HL-60 (cell line): ENCODE results near the gene PRKCD.
A peak's percentile ranks its signal among the peaks of the same experiment; 100 is the strongest.

ENCODE experiments used
- DNase-seq, 2 experiments: peaks; one replicate each; pipeline ENCODE4 v3.0.0-alpha.2; 2010 to 2020; ENCODE audit warnings: low read depth in 1 of 2, low spot score in 1 of 2
- H3K27ac ChIP-seq: fragments of 250-450 bp; sonication (Bioruptor Pico); replicated peaks from 2 replicates; pipeline ENCODE4 v1.5.1; 2020; ENCODE audit warnings: mild to moderate bottlenecking, moderate library complexity
- H3K27me3 ChIP-seq: fragments of 250-450 bp; sonication (Bioruptor Pico); 2 replicates; pipeline ENCODE4 v1.5.1; 2021; ENCODE audit warnings: mild to moderate bottlenecking, moderate library complexity; ENCODE audit not compliant: insufficient read depth, poor library complexity, severe bottlenecking
- H3K4me3 ChIP-seq: replicated peaks from 2 replicates; pipeline ENCODE4 v1.5.1; 2011; ENCODE audit warnings: mild to moderate bottlenecking, control low read depth, low read length; ENCODE audit not compliant: insufficient read depth
- CTCF ChIP-seq: IDR thresholded peaks from one replicate; pipeline ENCODE4 v1.5.1; 2011; ENCODE audit warnings: low read length, control low read depth, inconsistent platforms; ENCODE audit not compliant: insufficient read depth
- GABPA ChIP-seq: IDR thresholded peaks from 2 replicates; pipeline ENCODE4 v1.6.1; 2012; ENCODE audit warnings: low read depth
- POLR2AphosphoS5 ChIP-seq: IDR thresholded peaks from 2 replicates; pipeline ENCODE4 v1.6.1; 2012; ENCODE audit warnings: low read depth
- REST ChIP-seq: IDR thresholded peaks from 2 replicates; pipeline ENCODE4 v1.6.1; 2012; ENCODE audit warnings: low read depth; ENCODE audit not compliant: insufficient replicate concordance
- SPI1 ChIP-seq: IDR thresholded peaks from 2 replicates; pipeline ENCODE4 v1.6.1; 2012; ENCODE audit warnings: low read depth, mild to moderate bottlenecking, borderline replicate concordance

The PRKCD gene

GRCh38 chr3:53144862-53145712 is 15.9 kb upstream of the PRKCD start:
- peak overlapping the region; percentile 33 for H3K27ac ChIP-seq
- no peak overlapping the region for H3K4me3 ChIP-seq
- TF ChIP-seq CTCF (no peak), POLR2AphosphoS5 (no peak), GABPA (no peak)
- H3K27me3 ChIP-seq = no peaks in the 10 kb centered on the region
- DNase-seq = no peak

GRCh38 chr3:53145713-53146080 is 15.3 kb upstream of the PRKCD start:
- Histone ChIP-seq H3K4me3 (no peak overlapping the region), H3K27ac (0 out of 2 replicates have a peak overlapping the region, but pooled peaks have one; percentile 6), H3K27me3 (no peaks in the 10 kb centered on the region)
- no peak for DNase-seq
- no peak for TF ChIP-seq SPI1
- TF ChIP-seq GABPA = no peak
- no peak for TF ChIP-seq REST
- no peak for TF ChIP-seq POLR2AphosphoS5
- TF ChIP-seq CTCF = no peak

- DNase-seq = no peak
- H3K27ac ChIP-seq = peak overlapping the region; percentile 58
- no peaks in the 10 kb centered on the region for H3K27me3 ChIP-seq
- no peak overlapping the region for H3K4me3 ChIP-seq
- TF ChIP-seq GABPA (no peak), POLR2AphosphoS5 (no peak), REST (no peak)
These were observed 14.6 kb upstream of the PRKCD start for GRCh38 chr3:53146319-53146891.

GRCh38 chr3:53147151-53147902 is 13.7 kb upstream of the PRKCD start:
- DNase-seq = no peak
- Histone ChIP-seq H3K27ac (peak overlapping the region; percentile 58), H3K4me3 (no peak overlapping the region), H3K27me3 (no peaks in the 10 kb centered on the region)
- TF ChIP-seq REST (no peak), POLR2AphosphoS5 (no peak), SPI1 (no peak), GABPA (no peak), CTCF (no peak)
